GM21515 (cell line): ENCODE data around the gene SYNGR1.
"Not testable (repeated sequence)": the region's sequence is repeated elsewhere in the genome, so short reads cannot be mapped to it uniquely, and the experiment has no call there.

Experiments used
- ATAC-seq: cut with Tn5 transposase; IDR thresholded peaks from one replicate; pipeline ENCODE4 v1.9.1; 2021; ENCODE audit not compliant: unreplicated experiment

Gene SYNGR1

DNA sequence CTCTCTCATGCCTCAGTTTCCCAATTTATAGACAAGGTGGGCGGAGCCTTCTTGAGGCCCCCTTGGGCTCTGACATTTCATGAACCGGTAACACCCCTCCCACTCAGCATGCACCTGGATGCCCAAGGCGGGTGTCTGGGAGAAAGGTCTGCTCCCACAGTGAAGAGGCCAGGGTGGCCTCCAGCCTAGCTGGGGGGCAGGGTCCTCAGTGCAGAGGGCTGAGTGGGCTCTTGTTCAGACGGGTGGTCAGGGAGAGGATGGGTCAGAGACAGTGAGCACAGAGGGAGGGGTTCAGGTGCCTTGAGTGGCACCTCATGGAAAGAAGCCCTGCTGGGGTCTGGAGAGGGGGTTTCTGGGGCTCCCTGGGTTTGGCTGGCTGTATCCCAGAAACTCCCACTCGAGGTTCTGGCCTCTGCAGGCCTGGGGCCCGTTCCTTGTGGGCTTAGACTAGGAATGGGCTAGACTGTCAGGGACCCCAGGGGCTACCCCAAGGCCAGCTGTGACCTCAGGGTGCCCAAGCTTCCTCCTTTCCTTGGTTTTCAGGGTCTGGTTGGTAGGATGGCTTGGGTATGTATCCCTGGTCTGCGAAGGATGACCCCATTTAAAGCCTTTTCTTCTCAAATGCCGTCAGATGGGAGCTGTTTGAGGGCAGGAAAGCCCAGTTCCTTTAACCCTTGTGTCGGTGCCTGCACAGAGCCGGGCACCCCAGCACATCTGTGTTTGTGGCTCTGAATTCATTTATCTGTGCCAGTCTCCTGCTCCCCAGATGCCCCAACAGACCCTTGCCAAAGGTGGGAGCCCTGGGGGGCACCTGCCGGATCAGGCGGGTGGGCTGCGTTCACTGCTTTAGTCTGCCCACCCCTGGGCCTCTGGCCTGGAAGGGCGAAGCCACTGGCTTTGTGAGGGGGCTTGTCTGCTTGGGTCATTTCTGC is 1.2 kb downstream of the SYNGR1 start:
- no peak for ATAC-seq

DNA sequence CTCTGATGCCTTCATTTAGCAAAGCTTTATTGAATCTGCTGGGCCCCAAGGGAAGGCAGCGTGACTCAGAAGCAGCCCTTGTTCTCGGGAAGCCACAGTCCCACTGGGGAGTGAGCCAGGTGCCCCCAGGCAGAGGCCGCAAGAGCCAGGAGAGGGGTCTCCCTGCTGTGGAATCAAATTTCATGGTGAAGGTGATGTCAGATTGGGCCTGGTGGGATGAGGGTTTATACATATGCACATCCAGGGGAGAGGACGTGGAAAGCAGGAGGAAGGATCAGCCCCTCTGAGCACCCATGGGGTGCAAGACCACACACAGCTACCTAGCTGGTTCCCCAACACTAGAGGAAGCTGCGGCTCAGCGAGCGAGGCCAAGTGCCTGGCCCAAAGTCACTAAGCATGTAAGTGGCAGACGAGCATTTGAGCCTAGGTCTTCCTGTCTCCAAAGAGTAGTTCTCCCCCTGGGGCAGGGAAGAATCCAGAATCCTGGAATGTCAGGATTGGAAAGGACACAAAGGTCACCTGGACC is 2.0 kb downstream of the SYNGR1 start:
- no peak for ATAC-seq

DNA sequence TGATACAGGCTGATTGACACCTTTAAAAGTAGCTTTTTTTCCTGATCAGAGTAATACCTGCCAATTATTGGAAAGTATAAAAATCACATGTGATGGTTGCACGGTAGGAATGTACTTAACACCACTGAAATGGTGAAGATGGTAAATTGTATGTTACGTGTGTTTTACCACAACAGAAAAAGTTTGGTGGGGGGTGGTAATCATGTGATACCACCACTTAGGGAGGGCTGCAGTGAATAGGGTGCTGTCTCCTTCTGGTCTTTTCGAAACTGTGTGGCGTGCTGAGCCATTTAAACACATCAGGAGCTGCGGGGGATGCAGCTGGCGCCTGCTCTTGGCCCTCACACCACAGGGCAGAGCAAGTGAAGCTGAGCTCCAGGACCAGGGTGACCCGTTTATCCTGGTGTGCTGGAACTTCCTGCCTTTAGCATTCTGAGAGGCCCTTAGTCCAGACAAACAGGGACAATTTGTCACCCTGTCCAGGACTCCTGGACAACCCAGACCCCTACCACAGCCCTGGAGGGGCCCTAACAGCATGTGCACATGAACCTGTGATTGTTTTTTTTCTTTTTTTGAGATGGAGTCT is 2.6 kb downstream of the SYNGR1 start:
- no peak for ATAC-seq

DNA sequence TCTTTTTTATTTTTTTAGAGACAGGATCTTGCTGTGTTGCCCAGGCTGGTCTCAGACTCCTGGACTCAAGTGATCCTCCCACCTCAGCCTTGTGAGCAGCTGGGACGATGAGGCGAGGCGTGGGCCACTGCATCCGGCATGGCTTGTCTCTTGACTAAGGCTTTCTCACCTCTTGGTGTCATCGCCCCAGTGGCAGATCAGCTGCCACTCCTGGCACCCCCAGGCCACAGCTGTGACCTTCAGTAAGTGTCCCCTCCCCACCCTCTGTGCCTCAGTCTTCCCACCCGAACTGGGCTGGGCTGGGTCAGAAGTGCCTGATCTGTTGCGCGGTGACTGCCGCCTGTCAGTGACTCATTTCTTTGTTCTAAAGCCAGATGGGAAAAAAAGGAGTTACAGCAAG is 3.6 kb downstream of the SYNGR1 start:
- no peak for ATAC-seq

DNA sequence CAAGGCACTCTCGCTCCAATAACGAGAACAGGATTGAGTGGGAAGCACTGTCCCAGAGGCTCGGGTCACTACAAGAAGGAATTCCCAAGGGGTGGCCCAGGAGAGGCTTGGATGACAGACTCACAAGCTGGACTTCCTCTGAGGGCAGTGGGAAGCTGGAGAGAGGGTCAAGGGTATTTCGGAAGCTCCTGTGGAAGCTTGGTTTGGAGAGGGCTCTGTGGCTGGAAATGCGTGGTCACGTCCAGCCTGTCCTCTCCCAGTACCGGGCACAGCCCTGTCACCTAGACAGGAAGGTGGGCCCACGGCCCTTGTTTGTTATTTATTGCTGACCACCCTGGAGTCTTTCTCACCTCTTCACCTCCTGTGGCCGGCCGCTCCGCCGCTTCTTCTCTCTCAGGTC is 5.3 kb downstream of the SYNGR1 start:
- ATAC-seq, result no peak

DNA sequence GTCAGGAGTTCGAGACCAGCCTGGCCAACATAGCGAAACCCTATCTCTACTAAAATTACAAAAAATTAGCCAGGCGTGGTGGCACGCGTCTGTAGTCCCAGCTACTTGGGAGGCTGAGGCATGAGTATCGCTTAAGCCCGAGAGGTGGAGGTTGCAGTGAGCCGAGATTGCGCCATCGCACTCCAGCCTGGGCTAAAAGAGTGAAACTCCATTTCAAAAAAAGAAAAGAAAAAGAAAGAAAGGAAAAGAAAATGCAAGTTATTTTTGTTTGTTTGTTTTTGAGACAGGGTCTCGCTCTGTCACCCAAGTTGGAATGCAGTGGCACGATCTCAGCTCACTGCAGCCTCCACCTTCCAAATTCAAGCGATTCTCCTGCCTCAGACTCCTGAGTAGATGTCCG is 6.0 kb downstream of the SYNGR1 start:
- ATAC-seq, result not testable (repeated sequence)

DNA sequence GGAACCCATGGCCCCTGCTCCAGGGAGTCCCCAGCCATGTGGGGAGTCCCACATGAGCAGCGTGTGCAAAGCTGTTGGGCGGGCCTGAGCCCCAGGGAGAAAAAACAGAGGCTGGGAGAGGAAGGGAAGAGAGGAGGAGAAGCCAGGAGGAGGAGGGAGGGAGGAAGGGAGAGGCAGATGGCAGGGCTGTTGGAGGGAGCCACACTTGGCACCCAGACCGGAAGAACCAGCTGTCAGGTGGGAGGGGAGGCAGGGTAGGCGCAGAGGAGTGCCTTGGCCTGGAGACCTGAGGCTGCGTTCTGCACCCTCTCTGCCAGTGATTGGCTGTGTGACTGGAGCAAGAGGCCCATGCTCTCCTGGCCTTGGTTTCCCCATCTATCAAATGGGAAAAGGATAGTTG is 6.7 kb downstream of the SYNGR1 start:
- no peak for ATAC-seq

DNA sequence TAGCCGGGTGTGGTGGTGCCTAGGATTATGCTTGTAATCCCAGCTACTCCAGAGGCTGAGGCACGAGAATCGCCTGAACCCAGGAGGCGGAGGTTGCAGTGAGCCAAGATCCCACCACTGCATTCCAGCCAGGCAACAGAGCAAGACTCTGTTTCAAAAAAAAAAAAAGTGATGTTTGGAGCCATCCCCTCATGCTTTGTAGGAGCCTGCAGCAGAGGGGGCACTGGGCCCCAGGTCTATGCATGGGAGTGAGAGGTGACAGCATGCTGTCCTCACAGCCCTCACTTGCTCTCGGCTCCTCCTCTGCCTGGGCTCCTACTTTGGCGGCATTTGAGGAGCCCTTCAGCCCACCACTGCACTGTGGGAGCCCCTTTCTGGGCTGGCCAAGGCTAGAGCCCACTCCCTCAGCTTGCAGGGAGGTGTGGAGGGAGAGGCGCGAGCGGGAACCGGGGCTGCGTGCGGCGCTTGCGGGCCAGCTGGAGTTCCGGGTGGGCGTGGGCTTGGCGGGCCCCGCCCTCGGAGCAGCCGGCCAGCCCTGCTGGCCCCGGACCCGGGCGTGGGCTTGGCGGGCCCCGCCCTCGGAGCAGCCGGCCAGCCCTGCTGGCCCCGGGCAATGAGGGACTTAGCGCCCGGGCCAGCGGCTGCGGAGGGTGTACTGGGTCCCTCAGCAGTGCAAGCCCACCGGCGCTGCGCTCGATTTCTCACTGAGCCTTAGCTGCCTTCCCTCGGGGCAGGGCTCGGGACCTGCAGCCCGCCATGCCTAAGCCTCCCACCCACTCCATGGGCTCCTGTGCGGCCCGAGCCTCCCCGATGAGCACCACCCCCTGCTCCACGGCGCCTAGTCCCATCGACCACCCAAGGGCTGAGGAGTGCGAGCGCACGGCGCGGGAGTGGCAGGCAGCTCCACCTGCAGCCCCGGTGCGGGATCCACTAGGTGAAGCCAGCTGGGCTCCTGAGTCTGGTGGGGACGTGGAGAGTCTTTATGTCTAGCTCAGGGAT is 7.6 kb downstream of the SYNGR1 start:
- not testable (repeated sequence) for ATAC-seq

DNA sequence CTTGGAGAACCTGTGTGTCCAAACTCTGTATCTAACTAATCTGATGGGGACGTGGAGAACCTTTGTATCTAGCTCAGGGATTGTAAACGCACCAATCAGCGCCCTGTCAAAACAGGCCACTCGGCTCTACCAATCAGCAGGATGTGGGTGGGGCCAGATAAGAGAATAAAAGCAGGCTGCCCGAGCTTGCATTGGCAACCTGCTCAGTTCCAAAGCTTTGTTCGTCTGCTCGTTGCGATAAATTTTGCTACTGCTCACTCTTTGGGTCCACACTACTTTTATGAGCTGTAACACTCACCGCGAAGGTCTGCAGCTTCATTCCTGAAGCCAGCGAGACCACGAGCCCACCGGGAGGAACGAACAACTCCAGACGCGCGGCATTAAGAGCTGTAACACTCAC is 8.4 kb downstream of the SYNGR1 start:
- not testable (repeated sequence) for ATAC-seq

DNA sequence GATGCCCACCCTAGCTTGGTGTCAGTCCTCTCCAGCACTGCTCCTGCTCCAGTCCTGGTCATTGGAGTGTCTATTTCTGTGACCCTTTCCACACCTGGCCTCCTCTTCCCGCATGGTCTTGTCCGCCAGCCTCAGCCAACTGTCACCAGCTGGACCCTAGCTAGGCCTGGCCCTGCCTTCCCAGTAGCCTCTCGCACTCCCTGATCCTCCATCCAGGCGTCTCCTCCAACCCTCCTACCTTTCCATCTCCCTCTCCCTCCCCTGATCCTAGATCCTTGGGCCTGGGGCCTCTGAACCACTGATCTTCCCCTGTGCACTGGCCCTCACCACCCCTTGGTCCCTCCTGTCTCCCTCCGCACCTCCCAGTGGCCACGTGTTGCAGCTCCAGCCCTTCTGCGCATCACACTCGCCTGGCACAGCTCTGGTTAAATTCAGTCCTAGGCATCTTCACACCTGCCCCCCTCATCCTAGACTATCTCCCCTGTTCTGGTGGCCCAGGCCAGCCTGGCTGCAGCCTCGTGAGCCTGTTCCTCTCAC is 9.9 kb downstream of the SYNGR1 start:
- no peak for ATAC-seq

DNA sequence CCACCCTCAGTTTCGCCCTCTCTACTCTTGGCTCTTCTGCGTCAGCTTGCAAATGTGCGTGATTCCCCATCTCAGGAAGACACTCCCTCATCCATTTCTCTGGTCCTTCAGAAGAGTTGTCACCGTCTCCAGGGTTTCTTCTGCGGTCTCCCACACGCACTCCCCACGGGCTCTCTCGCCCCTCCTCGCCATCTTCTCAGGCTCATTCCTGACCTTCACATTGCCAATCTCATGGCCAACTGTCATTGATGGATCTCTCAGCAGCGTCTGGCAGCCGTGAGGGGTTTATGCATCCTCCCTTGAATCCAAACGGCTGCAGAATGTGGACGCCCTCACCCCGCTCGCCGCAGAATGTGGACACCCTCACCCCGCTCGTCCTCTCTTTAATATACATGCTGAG is 10.5 kb downstream of the SYNGR1 start:
- no peak for ATAC-seq

DNA sequence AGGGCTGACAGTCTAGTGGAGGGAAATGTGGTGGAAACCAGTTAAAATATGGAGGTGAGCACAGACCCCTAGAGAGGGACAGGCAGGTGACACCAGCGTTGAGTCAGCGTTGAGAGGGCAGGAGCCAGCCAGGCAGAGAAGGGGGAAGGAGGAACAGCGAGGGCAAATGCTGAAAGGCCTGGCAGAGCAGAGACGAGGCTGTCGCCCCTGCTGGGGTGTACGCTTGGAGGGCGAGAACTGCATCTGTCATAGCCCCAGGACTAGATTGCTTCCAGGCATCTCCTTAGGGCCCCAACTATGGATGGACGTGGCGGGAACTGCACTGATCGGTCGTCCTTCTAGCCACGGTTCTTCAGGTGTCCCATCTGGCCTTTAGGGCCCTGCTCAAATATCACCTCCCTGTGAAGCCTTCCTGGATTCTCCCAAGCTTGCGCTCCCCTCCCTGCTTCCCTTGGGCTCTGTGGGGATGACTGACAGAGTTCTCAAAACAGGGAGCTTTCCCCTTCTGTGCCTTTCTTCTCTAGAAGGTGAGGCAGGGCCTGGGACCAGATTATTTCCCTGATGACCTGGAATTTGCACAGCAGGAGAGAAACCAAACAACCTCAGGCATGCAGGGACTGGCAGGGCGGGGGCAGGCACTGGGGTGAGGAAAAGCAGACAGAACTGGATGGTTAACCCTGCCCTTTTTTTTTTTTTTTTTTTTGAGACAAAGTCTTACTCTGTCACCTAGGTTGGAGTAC is 11.1 kb downstream of the SYNGR1 start:
- ATAC-seq, result no peak

DNA sequence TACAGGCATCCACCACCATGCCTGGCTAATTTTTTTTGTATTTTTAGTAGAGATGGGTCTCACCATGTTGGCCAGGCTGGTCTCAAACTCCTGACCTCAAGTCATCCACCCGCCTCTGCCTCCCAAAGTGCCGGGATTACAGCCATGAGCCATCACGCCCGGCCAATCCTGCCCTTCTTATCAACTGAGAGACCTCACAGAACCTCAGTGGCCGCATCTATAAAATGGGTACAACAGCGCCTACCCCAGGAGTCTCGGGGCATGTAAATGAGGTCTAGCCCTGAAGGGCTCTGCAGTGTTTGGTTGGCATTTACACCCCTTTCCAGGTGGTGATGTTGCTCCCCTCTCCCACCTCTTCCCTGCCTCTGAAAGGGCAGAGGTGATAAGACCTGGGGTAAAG is 11.7 kb downstream of the SYNGR1 start:
- ATAC-seq, result no peak

DNA sequence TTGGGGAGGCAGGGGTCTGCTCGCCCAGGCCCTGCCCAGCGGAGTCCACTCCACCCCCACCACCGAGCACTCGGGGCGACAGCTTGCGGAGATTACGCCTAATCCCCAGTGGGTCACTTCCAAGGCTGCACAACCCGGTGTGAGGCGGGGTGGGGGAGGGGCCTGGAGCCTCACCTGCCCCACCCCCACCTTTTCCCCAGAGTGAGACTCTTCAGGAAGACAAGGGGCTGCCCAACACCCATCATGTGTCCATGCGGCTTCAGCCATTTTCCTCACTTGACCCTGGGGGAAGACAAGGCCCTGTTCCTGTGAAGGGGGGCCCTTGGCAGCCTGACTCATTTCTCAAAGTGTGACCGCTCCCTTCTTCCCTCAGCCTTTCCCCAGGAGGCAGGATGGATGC is 12.5 kb downstream of the SYNGR1 start:
- no peak for ATAC-seq

DNA sequence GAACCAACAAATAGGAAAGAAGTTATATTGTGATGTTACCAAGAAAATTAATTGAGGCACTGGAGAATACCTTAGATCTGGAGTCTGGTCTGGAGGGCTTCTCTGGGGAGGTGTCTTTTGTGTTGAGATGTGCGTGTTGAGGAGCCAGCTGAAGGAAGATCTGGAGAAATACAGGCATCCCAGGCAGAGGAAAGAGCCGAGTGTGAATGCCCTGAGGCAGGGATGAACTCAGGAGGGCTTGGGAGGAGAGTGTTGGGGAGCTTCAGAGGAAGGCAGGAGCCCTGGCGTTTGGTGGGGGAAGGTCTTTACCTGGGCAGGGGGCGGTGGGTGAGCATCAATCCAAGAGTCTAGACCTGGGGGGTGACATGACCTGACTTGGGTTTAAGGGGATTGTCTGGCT is 13.1 kb downstream of the SYNGR1 start:
- no peak for ATAC-seq

DNA sequence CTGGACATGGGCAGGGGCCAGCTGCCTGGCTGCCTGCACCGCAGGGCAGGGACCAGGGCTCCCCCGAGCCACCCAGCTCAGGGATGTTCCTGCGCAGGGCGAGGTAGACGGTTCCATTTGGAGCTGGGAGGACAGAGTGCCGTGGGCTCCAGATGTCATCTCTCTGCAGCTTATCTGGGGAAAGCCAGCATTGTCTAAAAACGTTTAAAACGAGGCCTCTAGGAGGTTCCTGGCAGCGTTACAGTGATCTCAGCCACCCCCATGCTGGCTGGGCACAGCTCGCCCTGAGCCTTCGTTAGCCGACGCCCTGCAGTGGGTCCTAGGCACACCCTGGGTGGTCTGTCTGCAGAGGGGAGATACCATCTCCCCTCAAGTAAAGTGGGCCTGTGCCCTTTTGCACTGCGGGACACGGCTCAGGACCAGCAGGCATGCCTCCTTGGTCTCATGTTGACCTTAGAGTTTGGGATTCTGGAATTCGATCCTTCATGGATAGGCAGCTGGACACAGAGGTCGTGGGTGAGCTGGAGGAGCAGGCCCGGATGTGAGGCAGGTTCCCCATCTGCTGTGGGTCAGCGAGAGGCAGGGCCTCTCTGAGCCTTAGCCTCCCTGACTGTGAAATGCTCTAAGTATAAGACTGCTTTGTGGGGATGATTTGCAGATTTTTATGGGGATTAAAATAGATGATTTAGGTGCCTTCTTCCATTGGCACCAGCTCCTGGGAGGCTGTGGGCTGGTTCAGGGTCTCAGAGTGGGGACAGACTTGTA is 14.1 kb downstream of the SYNGR1 start:
- ATAC-seq, result no peak

DNA sequence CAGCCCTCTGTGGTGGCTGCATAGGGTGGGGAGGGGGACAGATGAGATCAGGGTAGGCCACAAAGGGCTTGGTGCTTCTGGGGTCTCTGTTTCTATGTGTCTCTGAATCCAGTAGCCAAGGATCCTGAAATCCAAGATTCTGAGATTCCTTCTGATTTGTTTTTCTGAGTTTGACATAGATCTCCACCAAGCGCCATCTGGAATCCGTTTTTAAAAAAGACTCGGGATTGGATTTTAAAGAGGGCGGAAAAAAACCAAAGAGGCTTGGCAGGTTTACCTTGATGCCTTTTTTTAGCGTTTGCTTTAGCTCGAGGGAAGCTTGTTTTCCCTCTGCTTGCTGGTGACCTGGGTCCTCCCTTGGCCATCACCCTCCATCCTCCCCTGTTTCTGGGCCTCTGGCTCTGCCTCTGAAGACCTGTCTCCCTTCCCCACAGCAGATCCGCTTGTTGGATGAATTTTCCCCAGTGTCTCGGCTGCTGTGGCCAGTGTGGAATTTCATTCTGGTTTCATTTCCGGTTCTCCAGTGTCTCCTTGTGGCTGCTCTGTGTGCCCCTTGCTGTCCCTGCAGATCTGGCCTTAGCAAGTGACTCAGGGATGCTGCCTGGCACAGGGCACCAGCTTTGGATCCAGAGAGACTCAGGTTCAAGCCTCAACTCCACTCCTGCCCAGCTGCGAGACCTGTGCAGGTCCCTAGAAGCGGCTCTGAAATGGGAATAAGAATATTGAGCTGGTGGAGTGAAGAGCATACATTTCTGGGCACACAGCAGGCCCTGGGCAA is 15.1 kb downstream of the SYNGR1 start:
- no peak for ATAC-seq

DNA sequence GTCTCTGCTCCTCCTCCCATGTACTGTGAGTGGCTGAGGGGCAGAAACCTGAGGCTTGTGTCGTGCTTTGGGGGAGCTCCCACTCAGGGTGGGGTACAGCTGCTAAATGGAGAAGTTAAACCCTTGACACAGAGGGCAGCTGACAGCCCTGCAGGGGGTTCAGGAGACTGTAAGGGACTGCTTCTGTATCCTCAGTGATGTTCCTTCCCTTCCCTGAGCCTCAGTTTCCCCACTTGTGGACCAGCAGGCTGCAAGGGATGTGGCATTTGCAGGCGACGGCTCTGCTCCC is 15.6 kb downstream of the SYNGR1 start:
- ATAC-seq, result no peak

DNA sequence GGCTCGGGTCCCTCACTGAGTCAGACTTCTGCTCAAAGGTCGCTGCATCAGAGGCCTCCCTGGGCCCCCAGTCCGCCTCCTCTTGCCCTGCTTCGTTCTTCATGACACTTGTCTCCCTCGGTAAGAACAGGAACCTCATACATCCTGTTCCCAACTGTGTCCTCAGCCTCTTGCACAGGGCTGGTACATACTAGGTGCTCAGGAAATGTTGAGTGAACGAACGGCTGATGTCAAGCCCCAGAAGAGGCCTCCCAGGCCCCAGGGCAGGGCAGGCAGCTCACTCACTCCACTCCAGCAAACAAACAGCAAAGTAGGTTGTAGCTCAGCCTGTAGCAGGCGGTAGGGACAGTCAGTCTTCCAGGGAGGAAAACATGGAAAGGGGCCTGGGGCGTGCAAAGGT is 17.2 kb downstream of the SYNGR1 start:
- no peak for ATAC-seq
